GM12874 (cell line): ENCODE measurements around the gene RNF125.

ENCODE experiments used
- CTCF ChIP-seq: IDR thresholded peaks from 2 replicates; pipeline ENCODE4 v1.5.1; 2011; ENCODE audit warnings: low read depth, mild to moderate bottlenecking, control low read depth, low read length, moderate library complexity; ENCODE audit not compliant: insufficient read depth

Gene RNF125

GRCh38 chr18:32095192-32095899 is 76.7 kb downstream of the RNF125 start:
- no peak for TF ChIP-seq CTCF

- no peak for TF ChIP-seq CTCF
Observed at GRCh38 chr18:32095900-32096229, 77.2 kb downstream of the RNF125 start.

- no peak for TF ChIP-seq CTCF
Observed at GRCh38 chr18:32096946-32097345, 78.3 kb downstream of the RNF125 start.

- TF ChIP-seq CTCF = no peak
Observed at GRCh38 chr18:32104516-32104915, 85.9 kb downstream of the RNF125 start.

- no peak for TF ChIP-seq CTCF
Observed at GRCh38 chr18:32110005-32110404, 91.4 kb downstream of the RNF125 start.

GRCh38 chr18:32111706-32112105 is 93.1 kb downstream of the RNF125 start:
- no peak for TF ChIP-seq CTCF

GRCh38 chr18:32112826-32113225 is 94.2 kb downstream of the RNF125 start:
- no peak for TF ChIP-seq CTCF
